ENCODE data around the gene TSKU. TPM values are rescaled to one million over a fixed set of nuclear protein-coding genes. Genes with fewer than 3 reads are reported as not detected.

The TSKU gene
- total and polyA plus RNA-seq, 2 donors (not counting 1 experiment from before 2014, with no cell fraction given), result 5.0 to 10.6 TPM

GRCh38 chr11:76794371-76795289 is 11.5 kb downstream of the TSKU start:
- no peaks in the 10 kb centered on the region for H3K27me3 ChIP-seq (ENCODE audit: control insufficient read depth, insufficient read depth, low read length)
- H3K9ac ChIP-seq (ENCODE audit: insufficient read depth, low read length), result no peak overlapping the region
- no peaks in the 10 kb centered on the region for H3K4me1 ChIP-seq (ENCODE audit: control insufficient read depth, extremely low read depth, insufficient read depth, low read length)
- no peaks in the 10 kb centered on the region for H3K36me3 ChIP-seq (ENCODE audit: control insufficient read depth, insufficient read depth, low read length)
- no peaks in the 10 kb centered on the region for H3K79me2 ChIP-seq (ENCODE audit: control insufficient read depth, insufficient read depth, low read length)
- no peak overlapping the region for H3K4me2 ChIP-seq (ENCODE audit: extremely low read depth, insufficient read depth, low read length)
- TF ChIP-seq, protein P1, sequence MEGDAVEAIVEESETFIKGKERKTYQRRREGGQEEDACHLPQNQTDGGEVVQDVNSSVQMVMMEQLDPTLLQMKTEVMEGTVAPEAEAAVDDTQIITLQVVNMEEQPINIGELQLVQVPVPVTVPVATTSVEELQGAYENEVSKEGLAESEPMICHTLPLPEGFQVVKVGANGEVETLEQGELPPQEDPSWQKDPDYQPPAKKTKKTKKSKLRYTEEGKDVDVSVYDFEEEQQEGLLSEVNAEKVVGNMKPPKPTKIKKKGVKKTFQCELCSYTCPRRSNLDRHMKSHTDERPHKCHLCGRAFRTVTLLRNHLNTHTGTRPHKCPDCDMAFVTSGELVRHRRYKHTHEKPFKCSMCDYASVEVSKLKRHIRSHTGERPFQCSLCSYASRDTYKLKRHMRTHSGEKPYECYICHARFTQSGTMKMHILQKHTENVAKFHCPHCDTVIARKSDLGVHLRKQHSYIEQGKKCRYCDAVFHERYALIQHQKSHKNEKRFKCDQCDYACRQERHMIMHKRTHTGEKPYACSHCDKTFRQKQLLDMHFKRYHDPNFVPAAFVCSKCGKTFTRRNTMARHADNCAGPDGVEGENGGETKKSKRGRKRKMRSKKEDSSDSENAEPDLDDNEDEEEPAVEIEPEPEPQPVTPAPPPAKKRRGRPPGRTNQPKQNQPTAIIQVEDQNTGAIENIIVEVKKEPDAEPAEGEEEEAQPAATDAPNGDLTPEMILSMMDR (conservative IDR thresholded peaks at IDR 0.05 in 1 of 2, IDR thresholded peaks at IDR 0.05 in 1 of 2; ENCODE audit: low read depth in 1 of 2, low read length in 2 of 2), result no peak
- TF ChIP-seq EZH2 (IDR thresholded peaks at IDR 0.05; ENCODE audit: low read length, missing control alignments), result no peak
- H4K20me1 ChIP-seq (ENCODE audit: control insufficient read depth, extremely low read depth, insufficient read depth, low read length), result no peaks in the 10 kb centered on the region
- no peak for DNase-seq (ENCODE audit: low read depth in 2 of 2)
- H3K27ac ChIP-seq (ENCODE audit: insufficient read depth, low read length), result no peak overlapping the region
- no peaks in the 10 kb centered on the region for H3K9me3 ChIP-seq (ENCODE audit: control insufficient read depth, insufficient read depth, low read depth, low read length)
- H3K4me3 ChIP-seq (replicated peaks in 1 of 4; ENCODE audit: control extremely low read depth in 1 of 4, insufficient read depth in 1 of 4, low read depth in 3 of 4, low read length in 4 of 4), result no peak overlapping the region
- H2AFZ ChIP-seq (ENCODE audit: low read length), result no peak overlapping the region

GRCh38 chr11:76795290-76795935 is 12.3 kb downstream of the TSKU start:
- Histone ChIP-seq H3K9ac (ENCODE audit: insufficient read depth, low read length) (no peak overlapping the region), H3K4me1 (ENCODE audit: control insufficient read depth, extremely low read depth, insufficient read depth, low read length) (no peaks in the 10 kb centered on the region), H4K20me1 (ENCODE audit: control insufficient read depth, extremely low read depth, insufficient read depth, low read length) (no peaks in the 10 kb centered on the region), H3K27ac (ENCODE audit: insufficient read depth, low read length) (no peak overlapping the region), H2AFZ (ENCODE audit: low read length) (no peak overlapping the region), H3K27me3 (ENCODE audit: control insufficient read depth, insufficient read depth, low read length) (no peaks in the 10 kb centered on the region), H3K36me3 (ENCODE audit: control insufficient read depth, insufficient read depth, low read length) (no peaks in the 10 kb centered on the region), H3K4me3 (replicated peaks in 1 of 4; ENCODE audit: control extremely low read depth in 1 of 4, insufficient read depth in 1 of 4, low read depth in 3 of 4, low read length in 4 of 4) (no peak overlapping the region), H3K79me2 (ENCODE audit: control insufficient read depth, insufficient read depth, low read length) (no peaks in the 10 kb centered on the region), H3K9me3 (ENCODE audit: control insufficient read depth, insufficient read depth, low read depth, low read length) (no peaks in the 10 kb centered on the region), H3K4me2 (ENCODE audit: extremely low read depth, insufficient read depth, low read length) (no peak overlapping the region)
- TF ChIP-seq EZH2 (IDR thresholded peaks at IDR 0.05; ENCODE audit: low read length, missing control alignments), result no peak
- TF ChIP-seq, protein P1 (conservative IDR thresholded peaks at IDR 0.05 in 1 of 2, IDR thresholded peaks at IDR 0.05 in 1 of 2; ENCODE audit: low read depth in 1 of 2, low read length in 2 of 2), result no peak
- DNase-seq (ENCODE audit: low read depth in 2 of 2), result no peak

GRCh38 chr11:76795936-76796441 is 12.8 kb downstream of the TSKU start:
- Histone ChIP-seq H3K79me2 (ENCODE audit: control insufficient read depth, insufficient read depth, low read length) (no peaks in the 10 kb centered on the region), H3K27me3 (ENCODE audit: control insufficient read depth, insufficient read depth, low read length) (no peaks in the 10 kb centered on the region), H3K9me3 (ENCODE audit: control insufficient read depth, insufficient read depth, low read depth, low read length) (no peaks in the 10 kb centered on the region), H2AFZ (ENCODE audit: low read length) (no peak overlapping the region), H3K9ac (ENCODE audit: insufficient read depth, low read length) (no peak overlapping the region), H3K27ac (ENCODE audit: insufficient read depth, low read length) (no peak overlapping the region), H3K4me2 (ENCODE audit: extremely low read depth, insufficient read depth, low read length) (no peak overlapping the region), H3K36me3 (ENCODE audit: control insufficient read depth, insufficient read depth, low read length) (no peaks in the 10 kb centered on the region), H3K4me3 (replicated peaks in 1 of 4; ENCODE audit: control extremely low read depth in 1 of 4, insufficient read depth in 1 of 4, low read depth in 3 of 4, low read length in 4 of 4) (no peak overlapping the region), H3K4me1 (ENCODE audit: control insufficient read depth, extremely low read depth, insufficient read depth, low read length) (no peaks in the 10 kb centered on the region), H4K20me1 (ENCODE audit: control insufficient read depth, extremely low read depth, insufficient read depth, low read length) (no peaks in the 10 kb centered on the region)
- DNase-seq (ENCODE audit: low read depth in 2 of 2), result no peak
- no peak for TF ChIP-seq EZH2 (IDR thresholded peaks at IDR 0.05; ENCODE audit: low read length, missing control alignments)
- TF ChIP-seq, protein P1 (conservative IDR thresholded peaks at IDR 0.05 in 1 of 2, IDR thresholded peaks at IDR 0.05 in 1 of 2; ENCODE audit: low read depth in 1 of 2, low read length in 2 of 2), result no peak
